ENCODE data around the gene YTHDC1. TPM values are rescaled to one million over a fixed set of nuclear protein-coding genes. Genes with fewer than 3 reads are reported as not detected.

The YTHDC1 gene
- total RNA-seq, 2 donors from 2014 or later = 62.2 to 67.6 TPM

DNA sequence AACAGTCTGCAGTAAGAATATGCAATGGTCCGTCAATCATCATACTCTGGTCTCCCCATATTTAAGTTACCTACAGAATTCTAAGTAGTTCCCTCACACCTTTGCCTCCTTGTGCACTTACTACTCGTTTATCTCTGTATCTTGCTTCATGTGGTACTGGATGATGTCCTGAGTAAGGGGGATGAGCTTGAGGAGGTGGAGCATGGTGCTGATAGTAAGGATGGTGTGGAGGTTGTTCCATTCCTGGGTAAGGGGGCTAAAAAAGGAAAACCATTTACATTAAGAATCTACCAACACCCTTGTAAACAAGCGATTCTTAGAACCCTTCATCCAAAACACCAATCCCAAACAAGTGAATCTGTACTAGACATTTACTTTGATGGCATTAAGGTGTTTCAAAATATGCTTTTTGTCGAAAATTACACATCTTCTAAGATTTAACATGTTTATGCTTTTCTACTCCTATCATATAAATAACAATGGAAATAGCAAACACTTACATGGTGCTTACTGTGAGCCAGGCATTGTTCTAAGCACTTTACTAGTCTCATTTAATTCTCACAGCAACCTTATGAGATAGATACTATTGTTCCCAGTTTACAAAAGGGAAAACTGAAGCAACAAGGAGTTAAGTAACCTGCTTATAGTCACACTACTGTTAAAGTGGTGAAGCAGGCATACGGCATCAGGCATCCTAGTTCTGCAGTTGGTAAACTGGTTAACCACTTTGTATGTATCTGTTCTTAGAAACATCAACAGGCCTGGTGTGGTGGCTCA, 33.5 kb downstream of the YTHDC1 start:
- Histone ChIP-seq H3K9me3 (no peaks in the 10 kb centered on the region), H3K4me1 (no peaks in the 10 kb centered on the region), H3K36me3 (peaks cover 14% of the 10 kb centered on the region), H3K27ac (no peak overlapping the region), H3K4me3 (no peak overlapping the region), H3K27me3 (no peaks in the 10 kb centered on the region), H3K9ac (ENCODE audit: low read depth in 2 of 2, low read length in 2 of 2) (no peak overlapping the region)
- DNase-seq = no peak
- TF ChIP-seq, protein P1, sequence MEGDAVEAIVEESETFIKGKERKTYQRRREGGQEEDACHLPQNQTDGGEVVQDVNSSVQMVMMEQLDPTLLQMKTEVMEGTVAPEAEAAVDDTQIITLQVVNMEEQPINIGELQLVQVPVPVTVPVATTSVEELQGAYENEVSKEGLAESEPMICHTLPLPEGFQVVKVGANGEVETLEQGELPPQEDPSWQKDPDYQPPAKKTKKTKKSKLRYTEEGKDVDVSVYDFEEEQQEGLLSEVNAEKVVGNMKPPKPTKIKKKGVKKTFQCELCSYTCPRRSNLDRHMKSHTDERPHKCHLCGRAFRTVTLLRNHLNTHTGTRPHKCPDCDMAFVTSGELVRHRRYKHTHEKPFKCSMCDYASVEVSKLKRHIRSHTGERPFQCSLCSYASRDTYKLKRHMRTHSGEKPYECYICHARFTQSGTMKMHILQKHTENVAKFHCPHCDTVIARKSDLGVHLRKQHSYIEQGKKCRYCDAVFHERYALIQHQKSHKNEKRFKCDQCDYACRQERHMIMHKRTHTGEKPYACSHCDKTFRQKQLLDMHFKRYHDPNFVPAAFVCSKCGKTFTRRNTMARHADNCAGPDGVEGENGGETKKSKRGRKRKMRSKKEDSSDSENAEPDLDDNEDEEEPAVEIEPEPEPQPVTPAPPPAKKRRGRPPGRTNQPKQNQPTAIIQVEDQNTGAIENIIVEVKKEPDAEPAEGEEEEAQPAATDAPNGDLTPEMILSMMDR (IDR thresholded peaks at IDR 0.05) = no peak
- intact Hi-C loops (cut with DNase I) = no loop called here

DNA sequence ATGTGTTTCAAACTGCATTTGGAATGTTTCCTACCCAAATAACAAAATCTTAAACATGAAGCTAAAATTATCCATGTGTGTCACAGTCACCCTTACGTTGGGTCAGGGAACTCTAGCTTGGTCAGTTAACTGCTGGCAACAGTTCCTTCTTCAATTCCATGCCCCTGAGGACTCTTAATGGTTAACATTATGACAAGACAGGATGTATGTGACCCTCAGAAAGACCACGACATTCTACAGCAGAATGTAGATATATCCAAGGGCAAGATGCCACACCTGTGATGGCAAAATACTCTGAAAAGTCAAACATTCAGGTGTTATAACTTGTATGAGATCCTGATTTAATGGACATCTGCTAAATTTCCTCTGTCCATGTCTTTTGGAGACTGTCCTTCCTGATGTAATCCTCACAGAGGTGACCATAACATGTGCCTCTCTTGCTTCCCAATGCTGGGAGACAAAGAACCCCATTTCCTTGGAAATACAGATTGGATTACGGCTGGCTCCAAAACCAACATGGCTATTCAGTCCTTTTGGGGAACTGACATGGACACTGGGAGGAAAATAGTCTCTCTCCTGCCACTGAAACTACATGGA, 39.1 kb downstream of the YTHDC1 start:
- H3K27ac ChIP-seq = no peak overlapping the region
- H3K9ac ChIP-seq (ENCODE audit: low read depth in 2 of 2, low read length in 2 of 2) = no peak overlapping the region
- H3K36me3 ChIP-seq = peaks cover 9% of the 10 kb centered on the region
- H3K27me3 ChIP-seq = no peaks in the 10 kb centered on the region
- no peak overlapping the region for H3K4me3 ChIP-seq
- no peaks in the 10 kb centered on the region for H3K9me3 ChIP-seq
- H3K4me1 ChIP-seq = no peaks in the 10 kb centered on the region
- intact Hi-C loops (cut with DNase I) = no loop called here
- DNase-seq = no peak
- TF ChIP-seq, protein P1 (IDR thresholded peaks at IDR 0.05) = no peak

DNA sequence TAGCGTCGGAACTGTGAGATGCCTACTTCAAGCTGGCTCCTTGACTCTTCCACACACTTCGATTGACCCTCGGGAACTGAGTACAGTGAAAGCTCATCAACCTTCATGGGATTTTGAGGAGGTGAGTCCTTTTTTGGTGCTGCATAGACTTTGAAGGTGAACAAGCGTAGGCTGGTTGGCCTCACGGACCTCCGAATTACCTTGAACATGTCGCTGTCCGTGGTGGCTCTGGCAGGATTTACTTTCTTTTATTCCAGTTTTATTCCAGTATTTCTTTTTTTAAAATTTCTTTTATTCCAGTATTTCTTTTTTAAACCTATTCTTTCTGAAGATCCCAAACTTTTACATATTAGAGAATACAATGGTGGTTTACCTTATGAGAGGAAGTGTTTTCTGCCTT, 45.2 kb downstream of the YTHDC1 start:
- intact Hi-C loops (cut with DNase I) = no loop called here
- no peak for DNase-seq
- Histone ChIP-seq H3K4me3 (no peak overlapping the region), H3K36me3 (no peaks in the 10 kb centered on the region), H3K27ac (no peak overlapping the region), H3K9me3 (no peaks in the 10 kb centered on the region), H3K4me1 (no peaks in the 10 kb centered on the region), H3K27me3 (no peaks in the 10 kb centered on the region), H3K9ac (ENCODE audit: low read depth in 2 of 2, low read length in 2 of 2) (no peak overlapping the region)
- TF ChIP-seq, protein P1 (IDR thresholded peaks at IDR 0.05) = no peak

DNA sequence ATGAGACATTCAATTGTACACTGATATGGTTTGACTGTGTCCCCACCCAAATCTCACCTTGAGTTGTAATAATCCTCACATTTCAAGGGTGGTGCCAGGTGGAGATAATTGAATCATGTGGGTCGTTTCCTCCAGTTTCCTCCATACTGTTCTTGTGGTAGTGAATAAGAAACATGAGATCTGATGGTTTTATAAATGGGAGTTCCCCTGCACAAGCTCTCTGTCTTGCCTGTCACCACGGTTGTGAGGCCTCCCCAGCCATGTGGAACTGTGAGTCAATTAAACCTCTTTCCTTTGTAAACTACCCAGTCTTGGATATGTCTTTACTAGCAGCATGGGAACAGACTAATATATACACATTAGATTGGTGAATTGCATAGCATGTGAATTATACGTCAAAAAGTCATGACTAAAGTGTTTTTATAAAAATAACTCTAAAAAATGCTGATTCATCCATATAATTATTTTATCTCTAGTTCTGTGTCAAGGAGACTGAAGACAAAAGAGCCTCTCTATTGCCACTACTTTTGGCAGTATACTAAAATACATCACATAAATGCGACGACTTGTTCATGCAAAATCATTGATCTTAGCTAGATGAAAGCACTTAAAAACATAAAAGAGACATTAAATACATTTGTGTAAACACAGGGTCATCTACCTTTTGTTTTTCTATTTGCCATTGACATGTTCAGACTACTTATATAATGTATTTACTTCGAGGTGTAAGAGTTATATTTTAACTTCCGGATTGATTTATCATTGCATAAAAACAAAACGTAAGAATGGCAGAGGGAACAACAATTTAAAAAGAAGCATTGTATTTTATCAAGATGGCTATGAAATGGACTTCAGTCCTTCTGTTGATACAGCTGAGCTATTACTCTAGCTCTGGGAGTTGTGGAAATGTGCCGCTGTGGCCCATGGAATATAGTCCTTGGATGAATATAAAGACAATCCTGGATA, 50.1 kb downstream of the YTHDC1 start:
- Histone ChIP-seq H3K36me3 (no peaks in the 10 kb centered on the region), H3K9me3 (no peaks in the 10 kb centered on the region), H3K27ac (no peak overlapping the region), H3K27me3 (no peaks in the 10 kb centered on the region), H3K4me1 (no peaks in the 10 kb centered on the region), H3K9ac (ENCODE audit: low read depth in 2 of 2, low read length in 2 of 2) (no peak overlapping the region), H3K4me3 (no peak overlapping the region)
- TF ChIP-seq, protein P1 (IDR thresholded peaks at IDR 0.05) = no peak
- intact Hi-C loops (cut with DNase I) = no loop called here
- DNase-seq = no peak

DNA sequence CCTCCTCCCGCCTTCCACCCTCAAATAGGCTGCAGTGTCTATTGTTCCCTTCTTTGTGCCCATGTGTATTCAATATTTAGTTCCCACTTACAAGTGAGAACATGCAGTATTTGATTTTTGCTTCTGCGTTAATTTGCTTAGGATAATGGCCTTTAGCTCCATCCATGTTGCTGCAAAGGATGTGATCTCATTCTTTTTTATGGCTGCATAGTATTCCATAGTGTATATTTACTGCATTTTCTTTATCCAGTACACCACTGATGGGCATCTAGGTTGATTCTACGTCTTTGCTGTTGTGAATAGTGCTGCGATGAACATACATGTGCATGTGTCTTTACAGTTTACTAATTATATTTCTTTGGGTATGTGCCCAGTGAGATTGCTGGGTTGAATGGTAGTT, 52.8 kb downstream of the YTHDC1 start:
- no peaks in the 10 kb centered on the region for H3K36me3 ChIP-seq
- H3K9ac ChIP-seq (ENCODE audit: low read depth in 2 of 2, low read length in 2 of 2) = no peak overlapping the region
- H3K9me3 ChIP-seq = no peaks in the 10 kb centered on the region
- DNase-seq = no peak
- no peak overlapping the region for H3K4me3 ChIP-seq
- H3K27ac ChIP-seq = no peak overlapping the region
- no peaks in the 10 kb centered on the region for H3K4me1 ChIP-seq
- intact Hi-C loops (cut with DNase I) = no loop called here
- TF ChIP-seq, protein P1 (IDR thresholded peaks at IDR 0.05) = no peak
- no peaks in the 10 kb centered on the region for H3K27me3 ChIP-seq

All from colonic mucosa (tissue), 4 donors.